MM.1S (cell line): Measurements from ENCODE around the gene REL.

Experiments used
- DNase-seq: peaks from one replicate; pipeline ENCODE4 v3.0.0-alpha.2; 2015
- H2AFZ ChIP-seq: fragments of 300-600 bp; sonication (generic); 2 replicates; pipeline ENCODE4 v1.6.0; 2016; ENCODE audit warnings: antibody characterized with exemption, low read length
- H3F3A ChIP-seq: fragments of 300-600 bp; sonication (generic); 2 replicates; pipeline ENCODE4 v1.6.1; 2016; ENCODE audit warnings: mild to moderate bottlenecking, antibody characterized with exemption, low read length, moderate library complexity, mixed read lengths; ENCODE audit not compliant: insufficient read depth
- H3K27ac ChIP-seq: fragments of 300-600 bp; sonication (generic); 2 replicates; pipeline ENCODE4 v1.5.1; 2016; ENCODE audit warnings: mild to moderate bottlenecking, low read length
- H3K27me3 ChIP-seq: fragments of 300-600 bp; sonication (generic); replicated peaks from 2 replicates; pipeline ENCODE4 v1.6.0; 2016; ENCODE audit warnings: low read length; ENCODE audit not compliant: insufficient read depth
- H3K36me3 ChIP-seq: fragments of 300-600 bp; sonication (generic); replicated peaks from 2 replicates; pipeline ENCODE4 v1.6.1; 2016; ENCODE audit warnings: mild to moderate bottlenecking, low read length, mixed read lengths; ENCODE audit not compliant: insufficient read depth
- H3K4me1 ChIP-seq: fragments of 300-600 bp; sonication (generic); 2 replicates; pipeline ENCODE4 v1.6.1; 2016; ENCODE audit warnings: low read length, mixed read lengths
- H3K4me2 ChIP-seq: fragments of 300-600 bp; sonication (generic); 2 replicates; pipeline ENCODE4 v1.6.0; 2016; ENCODE audit warnings: low read depth, low read length
- H3K4me3 ChIP-seq: fragments of 300-600 bp; sonication (generic); 2 replicates; pipeline ENCODE4 v1.5.1; 2016; ENCODE audit warnings: low read length, mixed read lengths
- H3K79me2 ChIP-seq: fragments of 300-600 bp; sonication (generic); 2 replicates; pipeline ENCODE4 v1.6.1; 2016; ENCODE audit warnings: mixed run types, low read length, mixed read lengths
- H3K9ac ChIP-seq: fragments of 300-600 bp; sonication (generic); 2 replicates; pipeline ENCODE4 v1.6.1; 2016; ENCODE audit warnings: low read length, mixed read lengths
- H3K9me2 ChIP-seq: fragments of 300-600 bp; sonication (generic); replicated peaks from 2 replicates; pipeline ENCODE4 v1.6.1; 2016; ENCODE audit warnings: mild to moderate bottlenecking, low read length, mixed read lengths; ENCODE audit not compliant: insufficient read depth
- H3K9me3 ChIP-seq: fragments of 300-600 bp; sonication (generic); replicated peaks from 2 replicates; pipeline ENCODE4 v1.6.1; 2016; ENCODE audit warnings: mild to moderate bottlenecking, low read length, mixed read lengths; ENCODE audit not compliant: insufficient read depth
- H4K20me1 ChIP-seq: fragments of 300-600 bp; sonication (generic); 2 replicates; pipeline ENCODE4 v1.6.1; 2016; ENCODE audit warnings: mild to moderate bottlenecking, low read length, moderate library complexity, mixed read lengths; ENCODE audit not compliant: insufficient read depth
- EZH2 ChIP-seq: fragments of 300-600 bp; sonication (generic); optimal IDR thresholded peaks from 2 replicates; pipeline ENCODE3; 2017; ENCODE audit warnings: low read depth, mild to moderate bottlenecking, antibody characterized with exemption, low read length, mixed read lengths
- EZH2phosphoT487 ChIP-seq: fragments of 300-600 bp; sonication (generic); IDR thresholded peaks from 2 replicates; pipeline ENCODE4 v1.6.1; 2018; ENCODE audit warnings: antibody characterized with exemption, low read length
- TF ChIP-seq, protein P1 (sequence below): fragments of 300-600 bp; sonication (generic); IDR thresholded peaks from 2 replicates; pipeline ENCODE4 v1.5.1; 2016; ENCODE audit warnings: antibody characterized with exemption, low read length, mixed read lengths

Gene REL

DNA sequence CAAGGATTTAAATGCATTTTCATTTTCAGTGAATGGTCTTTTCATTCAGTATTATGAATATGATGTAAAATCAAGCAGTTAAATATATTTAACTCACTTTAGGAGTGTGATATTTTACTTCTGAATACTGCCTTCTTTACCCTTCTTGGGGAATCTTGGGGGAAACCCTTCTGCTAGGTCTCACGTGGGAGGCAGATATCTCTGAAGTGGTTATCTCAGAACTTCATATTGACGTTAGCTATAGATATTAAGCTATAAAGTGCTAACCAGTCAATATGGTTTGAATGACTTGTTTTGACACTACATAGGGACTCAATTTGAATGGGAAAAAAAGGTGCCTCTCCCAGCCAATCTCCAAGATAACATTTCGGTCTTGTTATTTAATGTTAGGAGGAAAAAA is 9.8 kb downstream of the REL start:
- no peaks in the 10 kb centered on the region for H3K9me2 ChIP-seq
- H3K36me3 ChIP-seq, result no peaks in the 10 kb centered on the region
- no peaks in the 10 kb centered on the region for H3K4me1 ChIP-seq
- H3K9ac ChIP-seq, result no peak overlapping the region
- TF ChIP-seq, protein P1, sequence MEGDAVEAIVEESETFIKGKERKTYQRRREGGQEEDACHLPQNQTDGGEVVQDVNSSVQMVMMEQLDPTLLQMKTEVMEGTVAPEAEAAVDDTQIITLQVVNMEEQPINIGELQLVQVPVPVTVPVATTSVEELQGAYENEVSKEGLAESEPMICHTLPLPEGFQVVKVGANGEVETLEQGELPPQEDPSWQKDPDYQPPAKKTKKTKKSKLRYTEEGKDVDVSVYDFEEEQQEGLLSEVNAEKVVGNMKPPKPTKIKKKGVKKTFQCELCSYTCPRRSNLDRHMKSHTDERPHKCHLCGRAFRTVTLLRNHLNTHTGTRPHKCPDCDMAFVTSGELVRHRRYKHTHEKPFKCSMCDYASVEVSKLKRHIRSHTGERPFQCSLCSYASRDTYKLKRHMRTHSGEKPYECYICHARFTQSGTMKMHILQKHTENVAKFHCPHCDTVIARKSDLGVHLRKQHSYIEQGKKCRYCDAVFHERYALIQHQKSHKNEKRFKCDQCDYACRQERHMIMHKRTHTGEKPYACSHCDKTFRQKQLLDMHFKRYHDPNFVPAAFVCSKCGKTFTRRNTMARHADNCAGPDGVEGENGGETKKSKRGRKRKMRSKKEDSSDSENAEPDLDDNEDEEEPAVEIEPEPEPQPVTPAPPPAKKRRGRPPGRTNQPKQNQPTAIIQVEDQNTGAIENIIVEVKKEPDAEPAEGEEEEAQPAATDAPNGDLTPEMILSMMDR, result no peak
- TF ChIP-seq EZH2 (no peak), EZH2phosphoT487 (no peak)
- no peak overlapping the region for H3K4me3 ChIP-seq
- no peak overlapping the region for H3K4me2 ChIP-seq
- no peak overlapping the region for H3K27ac ChIP-seq
- H3K9me3 ChIP-seq, result no peaks in the 10 kb centered on the region
- H3K79me2 ChIP-seq, result no peaks in the 10 kb centered on the region
- no peak for DNase-seq
- no peaks in the 10 kb centered on the region for H3F3A ChIP-seq
- H3K27me3 ChIP-seq, result peaks cover 2% of the 10 kb centered on the region
- no peaks in the 10 kb centered on the region for H4K20me1 ChIP-seq
- no peak overlapping the region for H2AFZ ChIP-seq

DNA sequence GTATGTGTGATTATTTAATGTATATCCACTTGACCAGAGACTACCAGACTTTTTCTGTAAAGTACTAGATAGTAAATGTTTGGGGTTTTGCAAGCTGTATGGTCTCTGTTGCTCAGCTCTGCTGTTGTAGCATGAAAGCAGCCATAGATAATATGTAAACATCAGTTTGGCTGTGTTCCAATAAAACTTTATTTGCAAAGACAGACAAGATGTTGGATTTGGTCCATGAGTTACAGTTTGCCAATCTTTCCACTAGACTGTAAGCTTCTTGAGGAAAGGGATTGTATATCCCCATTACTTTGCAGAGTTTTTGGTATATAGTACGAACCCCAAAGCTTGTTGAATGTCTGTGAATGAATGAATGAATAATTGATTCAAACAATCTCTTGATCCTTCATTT is 17.2 kb downstream of the REL start:
- Histone ChIP-seq H3K4me1 (no peaks in the 10 kb centered on the region), H3K27me3 (no peaks in the 10 kb centered on the region), H3K9ac (no peak overlapping the region), H3K27ac (no peak overlapping the region), H3K36me3 (no peaks in the 10 kb centered on the region), H3K4me3 (no peak overlapping the region), H4K20me1 (no peaks in the 10 kb centered on the region), H3K9me3 (no peaks in the 10 kb centered on the region), H2AFZ (no peak overlapping the region), H3K79me2 (no peaks in the 10 kb centered on the region), H3F3A (no peaks in the 10 kb centered on the region), H3K4me2 (no peak overlapping the region), H3K9me2 (no peaks in the 10 kb centered on the region)
- TF ChIP-seq EZH2phosphoT487 (no peak), EZH2 (no peak)
- TF ChIP-seq, protein P1, result no peak
- no peak for DNase-seq

DNA sequence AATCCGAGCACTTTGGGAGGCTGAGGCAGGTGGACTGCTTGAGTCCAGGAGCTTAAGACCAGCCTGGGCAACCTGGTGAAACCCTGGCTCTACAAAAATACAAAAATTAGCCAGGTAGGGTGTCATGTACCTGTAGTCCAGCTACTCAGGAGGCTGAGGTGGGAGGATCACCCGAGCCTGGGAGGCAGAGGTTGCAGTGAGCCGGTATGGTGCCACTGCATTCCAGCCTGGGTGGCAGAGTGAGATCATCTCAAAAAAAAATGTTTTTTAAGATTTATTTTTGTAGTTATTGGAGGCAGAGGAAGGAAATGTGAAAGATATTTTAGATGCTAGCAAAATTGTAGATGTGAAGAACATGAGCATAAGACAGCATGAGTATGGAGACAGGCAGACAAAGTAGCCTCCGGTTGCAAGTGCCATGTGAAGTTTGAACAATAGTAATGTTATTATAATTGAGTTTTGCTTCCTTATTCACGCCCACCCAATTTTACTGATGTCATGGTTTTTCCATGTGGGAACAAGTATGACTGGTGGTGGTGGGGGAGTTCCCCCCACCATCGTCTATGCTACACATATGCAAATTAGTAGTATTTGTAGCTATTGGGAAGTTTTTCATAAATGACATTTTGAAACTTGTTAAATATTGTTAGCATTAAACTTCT is 18.0 kb downstream of the REL start:
- H3K9ac ChIP-seq, result no peak overlapping the region
- no peak for TF ChIP-seq EZH2
- TF ChIP-seq, protein P1, result no peak
- no peak for TF ChIP-seq EZH2phosphoT487
- H3F3A ChIP-seq, result no peaks in the 10 kb centered on the region

More for the DNA sequence above, 18.0 kb downstream of the REL start:
- H3K79me2 ChIP-seq, result no peaks in the 10 kb centered on the region
- H3K4me1 ChIP-seq, result no peaks in the 10 kb centered on the region
- no peak overlapping the region for H3K4me2 ChIP-seq
- no peaks in the 10 kb centered on the region for H3K9me3 ChIP-seq
- H3K27me3 ChIP-seq, result no peaks in the 10 kb centered on the region
- H4K20me1 ChIP-seq, result no peaks in the 10 kb centered on the region
- no peaks in the 10 kb centered on the region for H3K9me2 ChIP-seq
- H3K4me3 ChIP-seq, result no peak overlapping the region
- no peak for DNase-seq
- no peak overlapping the region for H2AFZ ChIP-seq
- H3K36me3 ChIP-seq, result no peaks in the 10 kb centered on the region
- no peak overlapping the region for H3K27ac ChIP-seq
